Smooth muscle cell of the umbilical artery (primary cell): ENCODE data around the gene STMN1. TPM values are rescaled to one million over a fixed set of nuclear protein-coding genes. Genes with fewer than 3 reads are reported as not detected.

Experiments used
- total RNA-seq: library from RNA; depleted of rRNA; stranded (reverse); fragments of >200 nt; gene quantifications from 2 replicates; pipeline ENCODE4 v1.2.3, GENCODE V29; 2014

STMN1 gene
- total RNA-seq, result 11.6 and 78.8 TPM in 2 replicates

GRCh38 chr1:25905680-25906643, at the start of gene STMN1:
TSS of gene STMN1 (minus strand) at chr1:25906419. CDS start at chr1:25904676, 1,743 bp downstream.

GRCh38 chr1:25875154-25875855, 30.9 kb downstream of the STMN1 start, which contains the start of gene PAQR7:
TSS of gene PAQR7 (minus strand) at chr1:25875708. CDS start at chr1:25863839, 11,869 bp downstream.

GRCh38 chr1:25858906-25859789, 47.1 kb downstream of the STMN1 start, which contains the start of gene AUNIP:
TSS of gene AUNIP (minus strand) at chr1:25859457. CDS start at chr1:25859357, 100 bp downstream.

Other genes starting within 250 kb of the STMN1 start
- gene SELENON, start 106.2 kb downstream of the STMN1 start, total RNA-seq, result 26.7 and 74.0 TPM in 2 replicates
- 37.1 and 41.7 TPM in 2 replicates for gene MTFR1L, start 86.5 kb downstream of the STMN1 start, total RNA-seq
- 0.30 and 1.8 TPM in 2 replicates for gene AUNIP, start 47.0 kb downstream of the STMN1 start, total RNA-seq
- 7.4 and 9.0 TPM in 2 replicates for gene PAQR7, start 30.7 kb downstream of the STMN1 start, total RNA-seq
- 8.3 and 11.7 TPM in 2 replicates for gene PAFAH2, start 91.6 kb upstream of the STMN1 start, total RNA-seq
- gene EXTL1, start 115.4 kb upstream of the STMN1 start, total RNA-seq, result 0.30 and 1.4 TPM in 2 replicates
- not detected in 2 replicates for gene SLC30A2, start 139.7 kb upstream of the STMN1 start, total RNA-seq
- not detected in 2 replicates for gene TRIM63, start 161.2 kb upstream of the STMN1 start, total RNA-seq
- 3.6 and 4.8 TPM in 2 replicates for gene PDIK1L, start 205.4 kb upstream of the STMN1 start, total RNA-seq